T-helper 22 cell (primary cell): Measurements from ENCODE around the gene TMEM107.
A peak's percentile ranks its signal among the peaks of the same experiment; 100 is the strongest.

Source experiments
- DNase-seq: peaks from one replicate; pipeline ENCODE4 v3.0.0-alpha.2; 2020; ENCODE audit warnings: low read depth

The TMEM107 gene

DNA sequence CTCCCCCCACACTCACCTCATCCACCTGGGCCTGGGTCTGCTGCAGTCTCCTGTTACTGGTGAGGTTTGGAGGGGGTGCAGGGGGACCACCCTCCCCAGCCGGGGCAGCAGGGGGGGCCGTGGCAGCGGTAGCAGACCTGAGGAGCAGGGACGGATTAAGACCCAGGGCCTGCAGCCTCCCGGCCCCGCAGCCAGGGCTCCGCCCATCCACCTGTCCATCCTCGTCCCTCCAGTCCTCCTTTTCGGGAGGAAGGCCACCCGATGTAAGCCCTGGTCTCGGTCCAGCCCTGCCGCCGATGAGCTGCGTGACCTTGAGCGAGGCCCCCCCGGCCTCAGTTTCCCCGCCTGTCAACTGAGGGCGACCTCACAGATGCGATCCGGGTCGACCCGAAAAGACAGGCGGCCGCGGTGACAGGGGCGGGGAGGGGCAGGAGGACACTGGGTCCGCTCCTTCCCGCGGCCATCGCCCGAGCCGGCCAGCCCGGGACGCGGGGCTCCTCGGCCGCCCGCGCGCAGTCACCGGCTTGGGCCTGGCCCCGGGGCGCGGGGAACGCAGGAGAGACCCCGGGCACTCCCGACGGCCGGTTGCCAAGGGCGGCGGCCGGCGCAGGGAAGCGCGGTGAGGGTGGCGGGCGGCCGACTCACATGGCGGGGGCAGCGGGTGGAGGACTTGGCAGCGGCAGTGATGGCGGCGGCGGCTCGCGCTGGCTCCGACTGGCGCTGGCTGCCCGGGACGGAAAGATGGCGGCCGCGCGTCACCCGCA lies 13.8 kb downstream of the TMEM107 start, which contains the start of gene VAMP2:
Gene VAMP2 (minus strand): TSS at position 716 of the 764 bp plus-strand sequence. CDS start 69 bp downstream, at position 647.
- peak; percentile 74 for DNase-seq

DNA sequence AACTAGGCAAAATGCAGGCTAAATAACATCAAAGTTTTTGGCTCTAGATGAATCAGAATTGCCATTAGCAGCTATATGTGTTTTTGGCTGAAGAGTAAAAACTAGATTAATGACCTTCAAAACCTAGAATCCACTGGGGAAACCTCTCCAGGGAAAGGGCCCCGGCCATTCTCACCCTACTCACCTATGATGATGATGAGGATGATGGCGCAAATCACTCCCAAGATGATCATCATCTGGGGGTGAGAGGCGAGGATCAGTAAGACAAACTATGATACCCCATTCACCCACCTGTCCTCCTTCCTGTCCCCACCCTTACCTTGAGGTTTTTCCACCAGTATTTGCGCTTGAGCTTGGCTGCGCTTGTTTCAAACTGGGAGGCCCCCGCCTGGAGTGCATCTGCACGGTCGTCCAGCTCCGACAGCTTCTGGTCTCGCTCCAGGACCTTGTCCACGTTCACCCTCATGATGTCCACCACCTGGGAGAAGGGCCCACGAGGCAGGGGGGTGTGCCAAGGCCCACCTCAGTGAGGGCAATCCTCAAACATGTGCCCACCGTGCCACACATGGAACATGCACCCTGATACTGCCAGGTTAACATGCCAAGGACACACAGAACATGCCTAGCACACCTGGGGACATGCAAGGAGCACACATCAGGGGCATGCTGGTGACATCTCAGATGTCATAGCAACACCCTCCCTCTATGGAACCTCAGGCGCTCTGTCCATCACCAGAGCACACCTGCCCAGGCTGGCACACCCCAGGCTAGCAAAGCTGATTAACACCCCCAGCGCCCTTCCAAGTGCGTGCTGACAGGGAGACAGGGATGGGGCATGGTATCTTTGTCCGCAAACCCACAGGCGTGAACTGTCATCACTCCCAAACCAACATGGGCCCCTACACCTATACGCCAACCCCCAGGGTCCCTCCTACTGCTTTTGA lies 14.6 kb downstream of the TMEM107 start:
- DNase-seq, result no peak

DNA sequence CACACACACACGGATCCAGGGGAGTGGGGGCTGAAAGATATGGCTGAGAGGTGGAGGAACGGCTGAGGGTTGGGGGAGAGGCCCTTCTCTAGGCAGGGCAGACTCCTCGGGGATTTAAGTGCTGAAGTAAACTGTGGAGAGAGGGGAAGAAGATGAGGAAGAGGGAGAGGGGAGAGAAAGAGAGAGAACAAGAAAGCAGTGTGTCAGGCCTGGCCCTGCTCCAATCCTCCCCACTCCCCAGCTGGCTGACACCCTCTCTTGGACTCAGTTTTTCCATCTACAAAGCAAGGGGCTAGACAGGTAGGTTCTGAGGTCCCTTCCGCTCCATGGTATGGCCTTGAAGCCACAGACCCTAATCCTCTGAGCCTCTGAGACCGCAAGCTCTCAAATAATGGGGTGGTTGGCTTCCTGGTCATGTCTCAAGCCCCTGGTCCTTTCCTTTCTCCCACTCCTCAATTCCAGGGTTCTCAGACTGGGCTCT lies 15.4 kb downstream of the TMEM107 start:
- no peak for DNase-seq

DNA sequence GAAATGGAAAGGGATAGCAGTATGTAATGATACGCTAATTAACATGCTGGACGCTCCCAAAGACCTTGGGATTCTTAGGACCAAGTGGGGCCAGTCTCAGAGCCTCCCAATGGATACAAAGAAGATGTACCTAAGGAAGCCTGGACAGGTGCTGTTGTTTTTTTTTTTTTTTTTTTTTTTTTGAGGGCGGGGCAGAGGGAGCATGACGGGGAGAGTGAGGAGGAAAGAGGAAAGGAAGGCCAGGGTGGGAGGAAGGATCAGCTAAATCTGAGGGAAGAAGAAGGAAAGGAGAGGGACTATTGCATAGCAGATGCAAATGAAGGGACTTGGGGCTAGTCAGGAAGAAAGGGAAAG lies 16.0 kb downstream of the TMEM107 start:
- no peak for DNase-seq

DNA sequence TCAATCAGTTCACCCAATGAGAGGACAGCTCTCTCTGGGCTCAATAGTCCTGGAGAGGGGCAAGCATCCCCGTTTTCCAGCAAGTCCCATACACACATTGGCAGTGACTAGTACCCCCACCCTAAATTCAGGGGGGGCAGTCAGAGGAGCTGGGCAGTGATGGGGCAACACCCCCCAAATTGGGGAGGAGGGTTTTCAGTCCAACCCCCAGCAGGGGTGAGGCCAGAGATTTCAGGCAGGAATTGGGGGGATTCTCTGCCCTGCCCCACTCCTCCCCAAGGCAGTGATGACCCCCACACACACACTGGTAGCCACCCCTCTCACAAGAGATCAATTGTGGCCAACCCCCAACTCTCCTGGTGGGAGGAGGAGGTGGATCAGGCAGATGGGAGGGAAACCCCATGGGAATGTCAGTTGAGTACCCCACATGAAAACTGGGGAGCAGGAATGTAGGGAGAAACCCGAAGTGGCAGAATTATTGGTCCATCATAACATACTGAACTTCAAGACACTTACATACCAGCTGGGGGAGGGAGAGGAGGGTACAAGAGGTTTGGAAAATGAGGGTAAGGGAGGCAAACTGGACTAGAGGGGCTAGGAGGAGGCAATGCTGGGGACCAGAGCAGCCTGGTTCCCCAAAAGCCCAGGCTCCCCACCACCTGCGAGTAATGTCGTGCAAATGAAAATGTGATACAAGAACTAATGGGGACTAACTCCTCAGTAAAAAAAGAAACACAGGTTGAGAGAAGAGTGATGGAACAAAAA lies 16.5 kb downstream of the TMEM107 start:
- DNase-seq, result no peak

DNA sequence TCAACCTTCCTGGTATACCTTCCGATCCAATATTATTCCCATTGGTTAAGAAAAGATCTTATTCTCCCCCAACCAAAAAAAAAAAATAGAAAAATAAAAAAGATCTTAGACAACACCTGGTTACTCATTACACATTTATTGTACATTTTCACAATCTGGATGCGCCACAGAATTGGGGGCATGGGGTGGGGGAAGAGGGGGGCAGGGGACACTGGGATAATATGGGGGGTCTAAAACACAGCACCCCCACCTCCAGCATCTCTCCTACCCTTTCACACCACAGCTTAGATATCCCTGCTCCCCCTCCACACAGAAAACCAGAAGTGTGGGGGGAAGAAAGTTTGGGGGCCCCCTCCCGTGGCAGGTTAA lies 17.2 kb downstream of the TMEM107 start:
- DNase-seq, result no peak

DNA sequence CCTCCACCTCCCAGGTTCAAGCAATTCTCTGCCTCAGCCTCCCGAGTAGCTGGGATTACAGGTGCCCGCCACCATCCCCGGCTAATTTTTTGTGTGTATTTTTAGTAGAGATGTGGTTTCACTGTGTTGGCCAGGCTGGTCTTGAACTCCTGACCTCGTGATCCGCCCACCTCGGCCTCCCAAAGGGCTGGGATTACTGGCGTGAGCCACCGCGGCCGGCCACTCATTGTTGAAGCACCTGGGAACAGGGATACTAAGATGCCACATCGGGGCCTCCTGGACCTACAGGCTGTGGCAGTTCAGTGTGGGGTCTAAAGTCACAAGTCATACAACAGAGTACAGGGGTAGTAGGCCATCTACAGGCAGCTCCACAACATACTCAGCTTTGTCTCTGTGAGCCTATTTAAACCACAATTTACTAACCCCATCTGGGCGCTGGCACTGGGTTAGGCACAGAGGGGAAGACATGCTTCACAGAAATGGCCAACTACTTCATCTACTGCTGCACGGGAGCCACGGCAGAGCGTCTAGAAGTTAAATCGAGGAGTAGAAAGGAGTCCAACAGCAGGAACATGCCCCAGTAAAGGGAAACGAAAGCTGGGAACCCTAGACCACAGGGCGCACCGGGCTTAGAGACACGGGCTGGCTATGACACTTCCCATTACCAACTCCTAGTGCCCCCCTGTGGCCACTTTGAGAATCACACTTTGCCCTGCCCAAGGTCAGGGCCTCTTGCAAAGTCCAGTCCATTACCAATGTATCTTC lies 17.7 kb downstream of the TMEM107 start:
- DNase-seq, result peak; percentile 65

DNA sequence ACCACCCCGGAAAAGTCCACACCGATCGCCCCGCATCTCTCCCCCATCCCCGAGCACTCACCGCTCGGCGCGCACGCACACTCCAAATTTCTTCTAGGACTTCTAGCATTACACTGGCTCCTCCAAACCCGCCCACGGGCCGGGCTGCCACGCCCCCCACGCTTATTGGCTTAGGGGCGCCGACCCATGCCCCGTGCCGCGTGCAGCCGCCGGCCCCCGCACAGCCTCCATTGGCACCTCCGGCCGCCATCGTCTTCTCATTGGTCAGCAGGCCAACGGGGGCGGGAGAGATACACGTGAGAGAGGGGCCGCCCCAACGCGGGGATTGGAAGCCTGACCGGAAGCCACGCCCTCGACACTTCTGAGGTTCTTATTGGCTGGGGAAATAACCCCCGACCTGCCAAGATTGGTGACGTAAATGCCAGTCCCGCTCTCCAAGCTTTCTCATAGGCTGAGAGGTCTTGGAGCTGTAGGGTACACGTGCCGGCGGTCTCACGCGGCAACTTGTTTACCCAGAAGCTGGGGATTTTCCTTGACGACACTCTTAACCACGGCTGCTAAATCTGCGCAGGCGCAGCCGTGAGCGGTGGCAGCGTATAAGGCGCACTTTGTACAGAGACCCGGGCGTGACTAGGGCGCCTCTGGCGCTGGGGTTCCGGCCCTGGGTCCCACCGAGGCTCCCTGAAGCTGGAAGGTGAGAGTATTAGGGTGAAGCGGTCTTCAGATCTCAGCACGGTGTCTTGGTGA lies 19.8 kb downstream of the TMEM107 start:
- DNase-seq, result peak; percentile 100

DNA sequence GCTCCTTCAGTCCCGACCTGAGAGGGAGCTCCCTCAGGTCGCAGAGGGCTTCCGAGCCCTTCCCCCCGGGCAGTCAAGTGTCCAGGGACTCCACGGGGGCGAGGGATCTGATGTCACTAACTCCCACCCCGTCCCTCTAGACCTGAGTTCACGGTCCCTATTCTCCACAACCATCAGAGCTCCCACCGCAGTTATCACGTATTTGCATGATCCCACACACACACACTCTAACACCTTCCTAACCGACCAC lies 20.3 kb downstream of the TMEM107 start:
- no peak for DNase-seq

DNA sequence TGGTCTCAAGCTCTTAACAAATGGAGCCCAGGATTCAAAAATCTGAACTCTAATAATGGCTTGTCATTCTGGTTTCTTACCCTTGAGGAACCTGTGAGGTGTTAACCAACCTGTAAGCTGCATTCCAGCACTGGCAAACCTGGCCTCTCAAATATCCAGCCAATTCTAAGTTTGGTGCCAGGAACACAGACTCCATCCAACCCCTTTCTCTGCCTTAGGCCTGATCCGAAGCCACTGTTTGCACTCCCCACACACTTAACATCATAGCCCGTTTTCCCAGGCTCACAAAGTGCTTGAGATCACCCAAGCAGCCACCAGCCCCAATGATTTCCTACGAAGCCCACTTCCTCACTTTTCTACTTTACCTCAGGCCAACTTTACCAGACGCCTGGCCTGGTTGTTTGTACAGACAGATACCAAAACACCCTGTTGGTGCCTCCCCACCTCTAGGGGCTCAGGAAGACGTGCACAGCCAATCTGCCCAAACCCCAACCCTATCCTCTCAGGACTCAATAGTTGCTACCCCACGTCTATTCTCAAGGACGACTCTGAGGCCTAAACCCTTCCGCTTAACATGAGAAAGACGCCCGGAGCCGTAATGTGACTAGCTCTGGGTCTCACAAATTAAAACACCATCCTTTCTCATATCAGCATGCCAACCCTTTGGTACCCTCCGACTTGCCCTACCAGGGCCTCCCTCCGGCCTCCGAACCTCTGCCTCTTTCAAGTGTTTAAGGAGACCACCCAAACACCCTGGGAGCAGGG lies 20.8 kb downstream of the TMEM107 start:
- no peak for DNase-seq

DNA sequence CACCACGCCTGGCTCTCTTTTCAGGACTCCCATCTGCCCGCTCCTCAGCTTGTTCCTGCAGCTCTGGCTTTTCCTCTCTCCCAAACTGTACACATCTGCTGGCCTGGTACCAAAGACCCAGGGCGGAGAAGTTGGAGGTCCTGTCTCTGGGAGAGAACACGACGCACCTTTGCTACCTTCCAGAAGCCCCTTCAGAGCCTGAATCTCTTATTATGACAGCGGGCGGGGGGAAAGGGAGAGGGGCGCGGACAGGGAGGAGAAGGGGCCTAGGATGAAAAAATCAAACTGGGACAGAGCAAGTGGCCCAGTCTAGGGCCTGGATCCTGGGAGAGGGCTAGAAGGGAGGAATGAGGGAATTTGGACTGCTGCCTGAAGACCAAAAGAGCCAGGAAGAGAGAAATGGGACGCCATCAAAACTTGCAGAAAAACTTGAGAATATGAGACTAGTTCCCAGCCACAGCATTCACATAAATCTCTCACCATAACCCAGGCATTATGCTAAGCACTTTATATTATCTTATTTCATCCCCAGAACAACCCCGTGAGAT lies 21.5 kb downstream of the TMEM107 start:
- no peak for DNase-seq

DNA sequence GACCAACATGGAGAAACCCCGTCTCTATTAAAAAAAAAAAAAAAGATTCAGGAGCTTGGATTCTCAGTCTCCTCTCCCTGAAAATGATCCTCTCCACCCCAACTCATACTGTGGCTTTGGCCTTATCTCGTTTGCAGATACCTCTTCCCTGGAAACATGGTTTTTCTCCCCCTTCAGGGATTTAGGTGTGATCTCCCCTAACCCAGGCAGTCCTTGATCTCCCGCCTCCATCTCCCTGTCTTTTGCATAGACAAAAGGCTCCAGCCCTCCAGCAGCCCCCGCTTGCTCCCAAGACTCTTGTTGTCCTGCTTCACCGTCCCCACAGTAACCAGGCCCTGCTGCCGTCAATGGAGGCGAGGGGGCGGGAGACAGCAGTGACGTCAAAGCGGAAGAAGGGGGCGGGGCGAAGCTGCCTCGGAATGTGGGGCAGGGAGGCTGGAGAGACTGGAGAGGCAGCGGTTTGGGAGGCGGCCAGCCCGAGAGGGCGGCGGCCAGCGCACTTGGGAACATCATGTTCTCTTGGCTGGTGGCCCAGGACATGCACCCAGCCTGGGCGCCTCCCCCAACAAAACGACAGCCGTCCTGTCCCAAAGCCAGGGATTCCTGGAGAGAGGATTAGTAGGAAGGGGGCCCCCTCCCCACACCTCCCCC lies 22.1 kb downstream of the TMEM107 start:
- DNase-seq, result peak; percentile 91

DNA sequence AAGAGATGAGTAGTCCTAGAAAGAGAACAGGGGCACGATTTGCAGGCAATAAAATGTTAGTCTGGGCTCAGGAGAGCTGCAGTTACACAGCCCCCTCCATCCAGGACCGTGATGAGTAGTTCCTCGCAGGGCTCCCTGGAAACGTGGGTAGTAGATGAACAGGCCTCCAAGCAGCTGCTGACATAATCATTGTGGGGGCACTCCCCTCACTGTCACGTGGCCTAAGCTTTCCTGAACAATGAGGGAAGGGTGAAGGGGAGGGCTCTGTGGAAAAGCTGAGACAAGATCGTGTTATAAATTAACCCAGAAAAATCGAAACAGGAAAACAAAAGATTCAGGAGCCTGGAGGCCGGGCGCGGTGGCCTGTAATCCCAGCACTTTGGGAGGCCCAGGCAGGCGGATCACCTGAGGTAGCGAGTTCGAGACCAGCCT lies 22.6 kb downstream of the TMEM107 start:
- no peak for DNase-seq

DNA sequence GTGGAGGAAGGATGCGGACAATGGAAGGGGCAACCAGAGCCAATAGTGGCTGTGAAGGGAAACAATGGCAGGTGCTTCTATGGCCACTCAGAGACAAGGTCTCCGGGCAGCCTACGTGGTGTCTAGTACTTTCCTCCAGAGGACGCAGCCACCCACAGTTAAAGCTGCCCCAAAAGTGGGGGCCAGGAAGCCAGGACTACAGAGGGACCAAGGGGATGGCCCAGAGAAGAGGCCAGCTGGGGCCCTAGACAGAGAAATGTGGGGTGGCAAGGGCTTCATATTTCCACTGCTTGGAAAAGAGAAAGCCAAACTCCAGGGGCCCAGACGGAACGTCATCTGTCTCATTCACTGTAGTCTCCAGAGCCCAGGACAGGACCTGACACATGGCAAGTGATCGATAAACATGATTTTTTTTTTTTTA lies 23.1 kb downstream of the TMEM107 start:
- no peak for DNase-seq

DNA sequence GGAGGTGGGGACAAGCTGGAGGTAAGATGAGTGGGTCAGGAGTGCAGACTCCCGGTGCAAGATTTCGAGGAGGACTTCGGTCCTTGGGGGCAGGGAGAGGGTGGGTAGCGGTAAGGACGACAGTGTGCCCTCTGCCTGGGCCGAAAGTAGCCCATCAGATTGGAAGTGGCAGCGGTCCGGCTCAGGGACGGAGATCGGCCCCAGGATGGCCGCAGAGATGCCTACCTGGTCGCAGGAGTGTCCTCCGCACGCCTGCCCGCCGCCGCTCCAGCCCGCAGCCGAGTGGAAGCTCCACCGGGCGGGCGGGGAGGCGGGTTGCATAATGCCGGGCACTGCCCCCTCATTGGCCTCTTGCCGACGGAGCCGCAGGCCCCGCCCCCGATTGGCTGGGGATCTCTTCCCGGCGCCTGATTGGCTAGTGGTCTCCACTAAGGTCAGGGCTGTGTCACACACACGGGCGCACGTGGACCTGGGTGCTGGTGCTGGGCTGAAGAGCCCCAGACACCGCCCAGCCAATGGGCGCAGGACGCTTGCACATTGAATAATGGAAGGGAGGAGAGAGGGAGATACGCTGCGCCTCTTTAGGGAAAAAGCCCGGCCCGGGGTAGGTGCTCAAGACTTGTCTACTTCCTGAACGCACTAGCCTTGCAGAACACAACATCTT lies 23.9 kb downstream of the TMEM107 start, which contains the start of gene PER1:
Gene PER1 (minus strand): TSS at position 293 of the 664 bp plus-strand sequence. CDS start 1,698 bp downstream, outside the sequence.
- peak; percentile 88 for DNase-seq

DNA sequence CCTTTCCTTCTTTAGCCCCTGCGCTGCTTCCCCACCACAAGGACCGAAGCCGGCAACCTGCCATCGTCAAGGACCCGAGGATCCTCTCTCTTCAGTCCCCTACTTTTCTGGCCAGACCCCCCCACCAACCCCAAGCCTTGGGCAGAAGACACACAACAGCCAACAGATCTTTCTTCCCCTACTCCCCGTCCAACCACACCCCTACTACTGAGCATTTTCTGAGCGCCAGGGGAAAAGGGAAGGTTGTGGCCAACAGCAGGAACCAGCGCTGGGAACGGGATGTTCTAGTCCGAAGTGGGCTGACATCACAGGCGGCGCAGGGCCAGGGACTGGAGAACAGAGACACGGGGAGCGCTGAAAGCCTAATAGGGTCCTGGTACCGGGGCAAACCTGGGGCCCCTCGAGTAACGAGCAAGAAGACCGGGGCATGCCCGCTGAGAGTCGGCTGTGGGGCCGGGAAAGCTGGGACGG lies 24.5 kb downstream of the TMEM107 start:
- DNase-seq, result no peak

DNA sequence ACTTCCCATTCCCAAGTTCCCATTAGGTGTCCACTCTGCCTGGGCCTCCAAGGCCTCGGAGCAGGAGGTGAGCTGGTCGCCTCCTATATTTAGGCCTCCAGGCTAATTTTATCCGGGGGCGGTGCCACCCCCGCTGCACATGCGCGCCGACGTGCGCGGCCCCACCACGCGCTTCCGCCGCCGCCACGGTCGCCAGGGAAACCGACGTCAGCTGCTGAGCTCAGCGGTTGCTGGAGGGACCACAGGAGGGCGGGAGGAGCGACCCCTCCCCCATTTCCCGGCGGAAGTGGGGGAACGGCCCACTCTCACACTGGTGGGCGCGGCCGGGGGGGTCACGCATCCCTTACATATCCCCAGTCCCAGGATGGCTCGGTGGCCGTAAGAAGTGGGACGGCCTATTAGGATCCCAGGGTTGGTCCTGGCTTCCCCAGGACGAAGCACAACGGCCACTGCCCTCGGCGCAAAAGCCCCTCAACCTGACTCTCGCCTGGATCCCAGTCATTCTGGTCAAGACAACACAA lies 25.0 kb downstream of the TMEM107 start:
- peak; percentile 88 for DNase-seq
